CD4-positive, alpha-beta memory T cell (primary cell): ENCODE data around the gene GPD2. TPM values are rescaled to one million over a fixed set of nuclear protein-coding genes. Genes with fewer than 3 reads are reported as not detected.
A peak's percentile ranks its signal among the peaks of the same experiment; 100 is the strongest.

Experiments used
- CTCF ChIA-PET: fragments of 350-600 bp; sonication (Branson Sonifier 250); formaldehyde crosslinking; loops from one replicate; lab custom pipeline; 2021; ENCODE audit warnings: inconsistent platforms; ENCODE audit not compliant: partially characterized antibody; lab: Charles Lee
- POLR2A ChIA-PET: fragments of 350-600 bp; sonication (Branson Sonifier 250); formaldehyde crosslinking; loops from one replicate; lab custom pipeline; 2021; ENCODE audit not compliant: partially characterized antibody; lab: Charles Lee
- DNase-seq, 5 donors: peaks; one replicate each; pipeline versions ENCODE4 v3.0.0 to v3.0.0-alpha.2; 2020 to 2022; ENCODE audit warnings: mixed read lengths in 1 of 5
- H3K27ac ChIP-seq: one replicate; pipeline ENCODE4 v1.7.0; 2013; ENCODE audit warnings: low read depth, low read length
- H3K27me3 ChIP-seq: 2 replicates; pipeline ENCODE4 v1.7.0; 2013; ENCODE audit warnings: mild to moderate bottlenecking, low read length, moderate library complexity; ENCODE audit not compliant: insufficient read depth
- H3K36me3 ChIP-seq: 2 replicates; pipeline ENCODE4 v1.7.0; 2013; ENCODE audit warnings: mild to moderate bottlenecking, low read length, moderate library complexity; ENCODE audit not compliant: insufficient read depth
- H3K4me1 ChIP-seq: 2 replicates; pipeline ENCODE4 v1.7.0; 2013; ENCODE audit warnings: mild to moderate bottlenecking, low read length, moderate library complexity; ENCODE audit not compliant: insufficient read depth
- H3K4me3 ChIP-seq, 2 donors: one replicate each; pipeline ENCODE4 v1.7.0; 2013; ENCODE audit warnings: low read length in 2 of 2, mild to moderate bottlenecking in 1 of 2
- H3K9me3 ChIP-seq, 2 donors: one replicate each; pipeline ENCODE4 v1.7.0; 2013; ENCODE audit warnings: low read length in 2 of 2, control low read depth in 1 of 2; ENCODE audit not compliant: control insufficient read depth in 1 of 2
- H3K27ac Mint-ChIP-seq, 7 donors: one replicate each; pipeline ENCODE4 v1.8.0; 2020 to 2021; ENCODE audit warnings: mixed read lengths in 7 of 7, mild to moderate bottlenecking in 6 of 7, inconsistent platforms in 3 of 7, moderate library complexity in 3 of 7
- H3K27me3 Mint-ChIP-seq, 2 donors: one replicate each; pipeline ENCODE4 v1.8.0; 2020 to 2021; ENCODE audit warnings: mixed read lengths in 2 of 2
- H3K36me3 Mint-ChIP-seq, 2 donors: one replicate each; pipeline ENCODE4 v1.8.0; 2020 to 2021; ENCODE audit warnings: mixed read lengths in 2 of 2, inconsistent platforms in 1 of 2, mild to moderate bottlenecking in 1 of 2
- H3K4me1 Mint-ChIP-seq, 4 donors: one replicate each; pipeline ENCODE4 v1.8.0; 2020 to 2021; ENCODE audit warnings: mixed read lengths in 4 of 4, mild to moderate bottlenecking in 1 of 4
- H3K4me3 Mint-ChIP-seq, 8 donors: one replicate each; pipeline ENCODE4 v1.8.0; 2020 to 2021; ENCODE audit warnings: mixed read lengths in 8 of 8, mild to moderate bottlenecking in 7 of 8, moderate library complexity in 6 of 8, inconsistent platforms in 3 of 8
- H3K9me3 Mint-ChIP-seq, 8 donors: one replicate each; pipeline ENCODE4 v1.8.0; 2020 to 2021; ENCODE audit warnings: mixed read lengths in 8 of 8, mild to moderate bottlenecking in 5 of 8, inconsistent platforms in 3 of 8, moderate library complexity in 1 of 8
- intact Hi-C: fragments of 100-400 bp; cut with micrococcal nuclease; formaldehyde crosslinking; loops from one replicate; pipeline ENCODE4 v1.15.1; 2023
- polyA plus RNA-seq, 2 donors: library from polyadenylated mRNA; unstranded; fragments of 300-500 nt; fragmentation: Illumina TruSeq; gene quantifications; one replicate each; pipeline ENCODE4 v1.2.3, GENCODE V29; 2021
- total RNA-seq, 2 experiments: library from RNA; stranded (reverse); gene quantifications; one replicate each; pipeline ENCODE4 v1.2.3, GENCODE V29; 2021

The GPD2 gene
- total and polyA plus RNA-seq, 4 experiments from 2014 or later, result 3.5 to 13.1 (median 10.0) TPM

GRCh38 chr2:156539086-156539860 lies 103.1 kb downstream of the GPD2 start:
- CTCF ChIA-PET, result interaction anchor here (0.7 kb wide), 1 partner anchor 17 kb away, joined by 4 read pairs; no protein-coding TSS in a partner anchor
- Histone ChIP-seq H3K4me1 (no peaks in the 10 kb centered on the region), H3K27ac (no peak overlapping the region), H3K9me3 (no peaks in the 10 kb centered on the region), H3K27me3 (no peaks in the 10 kb centered on the region), H3K4me3 (no peak overlapping the region), H3K36me3 (no peaks in the 10 kb centered on the region)
- no peak overlapping the region for H3K4me3 Mint-ChIP-seq
- intact Hi-C loops, result no loop called here
- peaks cover 5 to 10% of the 10 kb centered on the region in 2 donors for H3K36me3 Mint-ChIP-seq
- H3K9me3 Mint-ChIP-seq, result peaks cover 0 to 5% (median 0%) of the 10 kb centered on the region in 8 donors
- H3K27ac Mint-ChIP-seq, result peak overlapping the region in 1 of 7 donors; percentile 37
- no peak for DNase-seq
- H3K4me1 Mint-ChIP-seq, result peaks cover 7 to 13% (median 9%) of the 10 kb centered on the region in 4 donors
- H3K27me3 Mint-ChIP-seq, result no peaks in the 10 kb centered on the region
- POLR2A ChIA-PET, result interaction anchor here (0.9 kb wide), 1 partner anchor 102 kb away, joined by 3 read pairs; no protein-coding TSS in a partner anchor

- ChIA-PET CTCF (no interaction called here), POLR2A (no interaction called here)
- DNase-seq, result no peak
- H3K36me3 ChIP-seq, result no peaks in the 10 kb centered on the region
- H3K4me3 ChIP-seq, result no peak overlapping the region
- no peak overlapping the region for H3K27ac ChIP-seq
- Mint-ChIP-seq H3K4me3 (no peak overlapping the region), H3K36me3 (peaks cover 5 to 13% of the 10 kb centered on the region in 2 donors), H3K27me3 (no peaks in the 10 kb centered on the region), H3K9me3 (peaks cover 0 to 5% (median 0%) of the 10 kb centered on the region in 8 donors), H3K4me1 (peaks cover 7 to 13% (median 8%) of the 10 kb centered on the region in 4 donors), H3K27ac (no peak overlapping the region)
- no peaks in the 10 kb centered on the region for H3K9me3 ChIP-seq
- H3K27me3 ChIP-seq, result no peaks in the 10 kb centered on the region
- intact Hi-C loops, result no loop called here
- no peaks in the 10 kb centered on the region for H3K4me1 ChIP-seq
These were observed 104.5 kb downstream of the GPD2 start for GRCh38 chr2:156540706-156541105.

- Mint-ChIP-seq H3K27me3 (no peaks in the 10 kb centered on the region), H3K4me3 (no peak overlapping the region), H3K9me3 (peaks cover 0 to 5% (median 0%) of the 10 kb centered on the region in 8 donors), H3K27ac (no peak overlapping the region), H3K4me1 (peaks cover 7 to 13% (median 8%) of the 10 kb centered on the region in 4 donors), H3K36me3 (peaks cover 5 to 13% of the 10 kb centered on the region in 2 donors)
- Histone ChIP-seq H3K4me3 (no peak overlapping the region), H3K27ac (no peak overlapping the region), H3K27me3 (no peaks in the 10 kb centered on the region), H3K4me1 (no peaks in the 10 kb centered on the region), H3K9me3 (no peaks in the 10 kb centered on the region), H3K36me3 (no peaks in the 10 kb centered on the region)
- intact Hi-C loops, result no loop called here
- ChIA-PET POLR2A (no interaction called here), CTCF (no interaction called here)
- DNase-seq, result no peak
These were observed 105.0 kb downstream of the GPD2 start for GRCh38 chr2:156541229-156541628.

- peaks cover 4 to 12% (median 6%) of the 10 kb centered on the region in 4 donors for H3K4me1 Mint-ChIP-seq
- intact Hi-C loops, result no loop called here
- H3K27me3 Mint-ChIP-seq, result no peaks in the 10 kb centered on the region
- H3K27ac Mint-ChIP-seq, result no peak overlapping the region
- ChIA-PET CTCF (no interaction called here), POLR2A (no interaction called here)
- H3K9me3 Mint-ChIP-seq, result peaks cover 0 to 5% (median 0%) of the 10 kb centered on the region in 8 donors
- Histone ChIP-seq H3K9me3 (no peaks in the 10 kb centered on the region), H3K4me1 (no peaks in the 10 kb centered on the region), H3K27me3 (no peaks in the 10 kb centered on the region), H3K4me3 (no peak overlapping the region), H3K36me3 (no peaks in the 10 kb centered on the region), H3K27ac (no peak overlapping the region)
- H3K4me3 Mint-ChIP-seq, result no peak overlapping the region
- no peak for DNase-seq
- H3K36me3 Mint-ChIP-seq, result peaks cover 5 to 13% of the 10 kb centered on the region in 2 donors
These were observed 105.5 kb downstream of the GPD2 start for GRCh38 chr2:156541706-156542105.

- no peaks in the 10 kb centered on the region for H3K27me3 Mint-ChIP-seq
- intact Hi-C loops, result no loop called here
- no peaks in the 10 kb centered on the region for H3K4me1 Mint-ChIP-seq
- no peaks in the 10 kb centered on the region for H3K9me3 ChIP-seq
- H3K4me1 ChIP-seq, result no peaks in the 10 kb centered on the region
- no peak overlapping the region for H3K4me3 Mint-ChIP-seq
- CTCF ChIA-PET, result no interaction called here
- H3K4me3 ChIP-seq, result no peak overlapping the region
- H3K27ac ChIP-seq, result no peak overlapping the region
- H3K36me3 Mint-ChIP-seq, result peaks cover 7 to 28% of the 10 kb centered on the region in 2 donors
- H3K36me3 ChIP-seq, result no peaks in the 10 kb centered on the region
- no peak overlapping the region for H3K27ac Mint-ChIP-seq
- H3K27me3 ChIP-seq, result no peaks in the 10 kb centered on the region
- DNase-seq, result no peak
- POLR2A ChIA-PET, result no interaction called here
- H3K9me3 Mint-ChIP-seq, result peaks cover 0 to 1% (median 0%) of the 10 kb centered on the region in 8 donors
These were observed 112.2 kb downstream of the GPD2 start for GRCh38 chr2:156548413-156548812.

- intact Hi-C loops, result no loop called here
- no peaks in the 10 kb centered on the region for H3K27me3 Mint-ChIP-seq
- H3K27ac ChIP-seq, result no peak overlapping the region
- ChIA-PET CTCF (interaction anchor here (1.1 kb wide), 1 partner anchor 219 kb away, joined by 3 read pairs; no protein-coding TSS in a partner anchor), POLR2A (interaction anchor here (1.1 kb wide), 1 partner anchor 8 kb away, joined by 3 read pairs; no protein-coding TSS in a partner anchor)
- no peaks in the 10 kb centered on the region for H3K4me1 ChIP-seq
- no peak for DNase-seq
- peaks cover 25 to 32% of the 10 kb centered on the region in 2 donors for H3K36me3 Mint-ChIP-seq
- no peaks in the 10 kb centered on the region for H3K27me3 ChIP-seq
- H3K36me3 ChIP-seq, result peaks cover 6% of the 10 kb centered on the region
- no peak overlapping the region for H3K4me3 Mint-ChIP-seq
- no peaks in the 10 kb centered on the region for H3K9me3 Mint-ChIP-seq
- no peaks in the 10 kb centered on the region for H3K4me1 Mint-ChIP-seq
- H3K27ac Mint-ChIP-seq, result no peak overlapping the region
- no peaks in the 10 kb centered on the region for H3K9me3 ChIP-seq
- H3K4me3 ChIP-seq, result no peak overlapping the region
These were observed 117.7 kb downstream of the GPD2 start for GRCh38 chr2:156553714-156554442.

GRCh38 chr2:156561326-156561725 lies 125.1 kb downstream of the GPD2 start:
- DNase-seq, result no peak
- no peaks in the 10 kb centered on the region for H3K4me1 ChIP-seq
- peaks cover 6% of the 10 kb centered on the region for H3K36me3 ChIP-seq
- POLR2A ChIA-PET, result no interaction called here
- H3K27ac Mint-ChIP-seq, result no peak overlapping the region
- H3K27me3 Mint-ChIP-seq, result no peaks in the 10 kb centered on the region
- intact Hi-C loops, result no loop called here
- H3K9me3 Mint-ChIP-seq, result no peaks in the 10 kb centered on the region
- no peaks in the 10 kb centered on the region for H3K4me1 Mint-ChIP-seq
- H3K36me3 Mint-ChIP-seq, result peaks cover 24 to 44% of the 10 kb centered on the region in 2 donors
- no peaks in the 10 kb centered on the region for H3K9me3 ChIP-seq
- CTCF ChIA-PET, result interaction anchor here (1.1 to 1.8 kb wide), 3 partner anchors 9 to 226 kb away, joined by 3 to 4 read pairs (median 4); no protein-coding TSS in a partner anchor
- no peak overlapping the region for H3K4me3 Mint-ChIP-seq
- no peak overlapping the region for H3K27ac ChIP-seq
- H3K4me3 ChIP-seq, result no peak overlapping the region
- H3K27me3 ChIP-seq, result no peaks in the 10 kb centered on the region
